ENCODE measurements around the gene VSIG8.

Gene VSIG8

DNA sequence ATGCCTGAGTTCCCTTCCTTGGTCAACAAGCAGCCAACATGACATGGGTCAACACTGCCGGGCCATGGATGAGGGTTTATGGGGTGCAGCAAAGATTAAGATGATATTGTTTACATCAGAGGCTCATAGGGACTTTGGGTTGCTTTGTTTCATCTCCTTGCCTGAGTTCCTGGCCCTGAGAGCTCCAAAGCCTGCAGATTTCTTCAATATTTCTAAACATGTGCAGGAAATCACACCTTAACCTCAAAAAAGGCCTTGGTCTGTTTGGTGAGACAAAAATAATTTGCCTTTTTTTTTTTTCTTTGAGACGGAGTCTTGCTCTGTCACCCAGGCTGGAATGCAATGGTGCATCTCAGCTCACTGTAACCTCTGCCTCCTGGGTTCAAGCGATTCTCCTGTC lies 34.9 kb downstream of the VSIG8 start:
- DNase-seq = no peak

GRCh38 chr1:159827102-159827490 lies 35.4 kb downstream of the VSIG8 start:
- no peak for DNase-seq

DNA sequence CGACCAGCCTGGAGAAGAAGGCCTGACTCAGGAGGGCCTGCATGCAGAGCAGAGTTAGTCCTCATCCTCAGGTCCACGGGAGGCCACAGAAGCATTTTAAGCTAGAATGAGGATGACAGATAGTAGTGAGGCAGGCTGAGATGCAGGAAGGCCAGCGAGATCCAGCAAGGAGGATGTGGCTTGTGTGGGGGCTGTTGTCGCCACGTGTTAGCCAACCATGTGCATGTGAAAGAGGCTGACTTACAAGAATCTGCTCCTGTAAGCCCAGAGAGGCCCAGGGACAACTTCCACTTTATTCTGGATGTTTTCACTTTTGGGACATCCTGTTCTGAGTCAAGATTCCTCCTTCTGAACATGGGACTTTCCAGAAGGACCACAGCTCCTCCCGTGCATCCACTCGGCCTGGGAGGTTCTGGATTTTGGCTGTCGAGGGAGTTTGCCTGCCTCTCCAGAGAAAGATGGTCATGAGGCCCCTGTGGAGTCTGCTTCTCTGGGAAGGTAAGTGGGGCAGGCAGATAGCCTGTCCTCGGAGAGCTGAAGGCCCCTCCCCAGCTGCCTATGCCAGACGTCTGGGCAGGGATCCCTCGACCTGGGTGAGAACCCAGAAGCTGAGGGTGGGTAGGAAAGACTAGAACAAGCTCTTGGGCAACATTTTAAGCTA lies 35.9 kb downstream of the VSIG8 start, which contains the start of gene SLAMF8:
TSS of gene SLAMF8 (plus strand) at position 433 of the 661 bp plus-strand sequence. CDS start at position 459, 26 bp downstream.
- DNase-seq = no peak

DNA sequence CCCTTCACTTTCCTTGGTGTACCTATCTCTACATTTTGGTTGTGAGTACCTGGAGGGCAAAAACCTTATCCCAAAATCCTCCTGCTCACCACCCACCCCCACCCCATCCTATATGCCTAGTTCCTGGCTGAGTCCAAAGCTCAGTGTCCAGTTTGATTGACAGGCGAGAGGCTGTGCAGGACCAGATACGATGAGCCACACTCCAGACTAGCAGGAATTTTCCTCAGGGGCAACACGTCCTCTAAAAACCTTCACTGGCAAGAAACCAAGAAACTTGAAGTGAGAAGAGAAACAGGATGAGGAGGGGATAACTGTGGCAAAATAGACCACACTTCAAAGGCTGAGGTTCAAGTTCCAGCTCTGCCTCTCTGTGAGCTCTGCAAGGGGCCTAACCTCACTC lies 36.9 kb downstream of the VSIG8 start:
- DNase-seq = no peak

GRCh38 chr1:159823406-159823805 lies 39.1 kb downstream of the VSIG8 start:
- no peak for DNase-seq

- no peak for DNase-seq
Measured at GRCh38 chr1:159821171-159821867, 41.1 kb downstream of the VSIG8 start.

DNA sequence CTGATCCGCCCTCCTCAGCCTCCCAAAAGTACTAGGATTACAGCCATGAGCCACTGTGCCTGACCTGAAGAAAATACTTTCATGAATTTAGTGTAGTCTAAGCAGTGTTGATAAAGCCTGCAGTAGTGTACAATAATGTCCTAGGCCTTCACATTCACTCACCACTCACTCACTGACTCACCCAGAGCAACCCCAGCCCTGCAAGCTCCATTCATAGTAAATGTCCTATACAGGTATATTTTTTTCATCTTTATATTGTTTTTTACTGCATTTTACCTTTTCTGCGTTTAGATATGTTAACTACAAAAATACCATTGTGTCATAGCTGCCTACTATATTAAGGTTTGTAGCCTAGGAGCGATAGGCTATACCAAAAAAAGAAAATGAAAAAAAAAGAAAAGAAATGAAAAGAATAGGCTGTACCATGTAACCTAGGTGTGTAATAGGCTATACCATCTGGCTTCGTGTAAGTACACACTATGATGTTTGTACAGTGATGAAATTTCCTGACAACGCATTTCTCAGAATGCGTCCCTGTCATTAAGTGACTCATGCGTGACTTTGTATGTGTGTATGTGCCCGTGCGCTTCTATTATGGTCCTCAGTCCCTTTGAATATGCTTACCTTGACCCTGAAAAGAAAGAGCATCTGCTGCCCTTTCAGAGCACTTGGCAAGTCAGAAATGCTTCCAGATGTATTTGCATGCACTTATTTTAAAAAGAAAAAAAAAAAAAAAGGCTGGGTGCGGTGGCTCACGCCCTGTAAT lies 45.0 kb downstream of the VSIG8 start:
- DNase-seq = no peak

DNA sequence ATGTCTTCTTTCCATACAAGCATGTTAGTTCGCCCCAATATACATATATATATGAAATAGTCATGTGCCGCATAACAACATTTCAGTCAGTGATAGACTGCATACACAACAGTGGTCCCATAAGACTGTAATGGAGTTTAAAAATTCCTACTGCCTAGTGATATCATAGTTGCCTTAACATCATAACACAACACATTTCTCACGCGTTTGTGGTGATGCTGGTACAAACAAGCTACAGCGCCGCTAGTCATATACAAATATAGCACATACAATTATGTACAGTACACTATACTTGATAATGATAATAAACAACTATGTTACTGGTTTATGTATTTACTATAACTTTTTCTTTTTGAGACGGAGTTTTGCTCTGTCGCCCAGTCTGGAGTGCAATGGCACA lies 46.5 kb downstream of the VSIG8 start:
- DNase-seq = no peak

- no peak for DNase-seq
Measured at GRCh38 chr1:159804924-159805323, 57.5 kb downstream of the VSIG8 start.
